Tibial nerve (tissue), 3 donors: ENCODE data around the gene TMEM167A.

ENCODE experiments used
- CTCF ChIP-seq, 5 experiments: fragments of 200-600 bp in 3 of 5; fragments of 450-650 bp in 2 of 5; sonication (generic) in 3 of 5; IDR thresholded peaks; one replicate each; pipeline ENCODE4 v1.5.1; 2016 to 2019; ENCODE audit warnings: antibody characterized with exemption in 5 of 5, mild to moderate bottlenecking in 3 of 5, moderate library complexity in 2 of 5
- POLR2A ChIP-seq, 2 donors: fragments of 450-650 bp; IDR thresholded peaks; one replicate each; pipeline ENCODE4 v1.6.1; 2017; ENCODE audit warnings: antibody characterized with exemption in 2 of 2, mild to moderate bottlenecking in 2 of 2, moderate library complexity in 2 of 2

GRCh38 chr5:83126501-83126900, 49.3 kb upstream of the TMEM167A start:
- TF ChIP-seq CTCF (IDR thresholded peaks at IDR 0.05) (no peak), POLR2A (IDR thresholded peaks at IDR 0.05) (no peak)
